PC-9 (cell line): Measurements from ENCODE around the gene TMEM141. TPM values are rescaled to one million over a fixed set of nuclear protein-coding genes. Genes with fewer than 3 reads are reported as not detected.

Source experiments
- BruUV-seq: library from RNA; stranded (reverse); fragments of 400-500 nt; replicated peaks from 2 replicates; lab custom pipeline; 2021; lab: Mats Ljungman, UMichigan
- CTCF ChIA-PET: fragments of 300-600 bp; sonication (Branson Sonifier 250); formaldehyde crosslinking; loops from one replicate; lab custom pipeline; 2022; ENCODE audit warnings: antibody characterized with exemption; lab: Charles Lee
- POLR2A ChIA-PET: fragments of 300-600 bp; sonication (Branson Sonifier 250); formaldehyde crosslinking; loops from one replicate; lab custom pipeline; 2022; ENCODE audit warnings: antibody characterized with exemption; ENCODE audit not compliant: unreplicated experiment; lab: Charles Lee
- DNase-seq, 2 experiments: peaks; one replicate each; pipeline versions ENCODE4 v3.0.0 to v3.0.0-alpha.2; 2015 to 2022; ENCODE audit warnings: mixed read lengths in 1 of 2
- H2AFZ ChIP-seq: fragments of 200-600 bp; sonication (generic); 2 replicates; pipeline ENCODE4 v1.8.1; 2017; ENCODE audit warnings: antibody characterized with exemption
- H3F3A ChIP-seq: fragments of 200-600 bp; sonication (generic); 2 replicates; pipeline ENCODE4 v1.8.1; 2017; ENCODE audit warnings: antibody characterized with exemption, mild to moderate bottlenecking, low read depth; ENCODE audit not compliant: insufficient read depth
- H3K27ac ChIP-seq: fragments of 200-600 bp; sonication (generic); 2 replicates; pipeline ENCODE4 v1.6.1; 2016; ENCODE audit warnings: mixed run types
- H3K27me3 ChIP-seq: fragments of 200-600 bp; sonication (generic); 2 replicates; pipeline ENCODE4 v1.6.1; 2016; ENCODE audit warnings: low read depth, mixed run types; ENCODE audit not compliant: insufficient read depth
- H3K36me3 ChIP-seq: fragments of 200-600 bp; sonication (generic); 2 replicates; pipeline ENCODE4 v1.6.1; 2016; ENCODE audit warnings: low read depth, mixed run types
- H3K4me1 ChIP-seq: fragments of 200-600 bp; sonication (generic); replicated peaks from 2 replicates; pipeline ENCODE4 v1.6.1; 2016; ENCODE audit warnings: mixed run types; ENCODE audit not compliant: insufficient read depth
- H3K4me2 ChIP-seq: fragments of 200-600 bp; sonication (generic); 2 replicates; pipeline ENCODE4 v1.6.1; 2017; ENCODE audit warnings: mixed run types
- H3K4me3 ChIP-seq: fragments of 200-600 bp; sonication (generic); 2 replicates; pipeline ENCODE4 v1.6.1; 2016; ENCODE audit warnings: mixed run types
- H3K79me2 ChIP-seq: fragments of 200-600 bp; sonication (generic); 2 replicates; pipeline ENCODE4 v1.6.1; 2017; ENCODE audit warnings: low read depth, mixed run types
- H3K9me2 ChIP-seq: fragments of 200-600 bp; sonication (generic); 2 replicates; pipeline ENCODE4 v1.8.1; 2017; ENCODE audit warnings: mild to moderate bottlenecking; ENCODE audit not compliant: insufficient read depth
- H3K9me3 ChIP-seq: fragments of 200-600 bp; sonication (generic); 2 replicates; pipeline ENCODE4 v1.8.1; 2016; ENCODE audit warnings: low read depth; ENCODE audit not compliant: insufficient read depth
- H4K20me1 ChIP-seq: fragments of 200-600 bp; sonication (generic); 2 replicates; pipeline ENCODE4 v1.8.1; 2017; ENCODE audit not compliant: insufficient read depth
- EZH2 ChIP-seq: fragments of 200-600 bp; sonication (generic); IDR thresholded peaks from 2 replicates; pipeline ENCODE4 v1.8.0; 2017; ENCODE audit warnings: antibody characterized with exemption, low read depth
- intact Hi-C: fragments of 100-400 bp; cut with micrococcal nuclease; formaldehyde crosslinking; loops from one replicate; pipeline ENCODE4 v1.10.0; 2022; ENCODE audit not compliant: unreplicated experiment
- total RNA-seq: library from RNA; stranded (reverse); gene quantifications from 2 replicates; pipeline ENCODE4 v1.2.3, GENCODE V29; 2021
- TF ChIP-seq, protein P1 (sequence below): fragments of 200-600 bp; sonication (generic); conservative IDR thresholded peaks from 2 replicates; pipeline ENCODE4 v1.6.1; 2017; ENCODE audit warnings: mixed run types, antibody characterized with exemption, mild to moderate bottlenecking, moderate library complexity

The TMEM141 gene
- total RNA-seq, 1 experiment from 2014 or later = 83.6 TPM

- Histone ChIP-seq H3K27ac (no peak overlapping the region), H3K36me3 (no peaks in the 10 kb centered on the region), H3K27me3 (peaks cover 2% of the 10 kb centered on the region; the same call in 1 of the 2 replicates), H3F3A (peaks cover 15% of the 10 kb centered on the region; the same call in 1 of the 2 replicates), H2AFZ (no peak overlapping the region), H4K20me1 (no peaks in the 10 kb centered on the region), H3K4me2 (no peak overlapping the region), H3K9me3 (no peaks in the 10 kb centered on the region), H3K4me3 (no peak overlapping the region), H3K4me1 (peaks cover 6% of the 10 kb centered on the region), H3K79me2 (no peaks in the 10 kb centered on the region), H3K9me2 (no peaks in the 10 kb centered on the region)
- POLR2A ChIA-PET = no interaction called here
- no TSS peak for BruUV-seq
- intact Hi-C loops = no loop called here
- no peak for DNase-seq
- no peak for TF ChIP-seq EZH2
- CTCF ChIA-PET = interaction anchor here (0.6 to 0.7 kb wide), 2 partner anchors 209 to 416 kb away, joined by 5 to 12 read pairs; no protein-coding TSS in a partner anchor
Observed at GRCh38 chr9:136762221-136762691, 28.9 kb upstream of the TMEM141 start.

DNA sequence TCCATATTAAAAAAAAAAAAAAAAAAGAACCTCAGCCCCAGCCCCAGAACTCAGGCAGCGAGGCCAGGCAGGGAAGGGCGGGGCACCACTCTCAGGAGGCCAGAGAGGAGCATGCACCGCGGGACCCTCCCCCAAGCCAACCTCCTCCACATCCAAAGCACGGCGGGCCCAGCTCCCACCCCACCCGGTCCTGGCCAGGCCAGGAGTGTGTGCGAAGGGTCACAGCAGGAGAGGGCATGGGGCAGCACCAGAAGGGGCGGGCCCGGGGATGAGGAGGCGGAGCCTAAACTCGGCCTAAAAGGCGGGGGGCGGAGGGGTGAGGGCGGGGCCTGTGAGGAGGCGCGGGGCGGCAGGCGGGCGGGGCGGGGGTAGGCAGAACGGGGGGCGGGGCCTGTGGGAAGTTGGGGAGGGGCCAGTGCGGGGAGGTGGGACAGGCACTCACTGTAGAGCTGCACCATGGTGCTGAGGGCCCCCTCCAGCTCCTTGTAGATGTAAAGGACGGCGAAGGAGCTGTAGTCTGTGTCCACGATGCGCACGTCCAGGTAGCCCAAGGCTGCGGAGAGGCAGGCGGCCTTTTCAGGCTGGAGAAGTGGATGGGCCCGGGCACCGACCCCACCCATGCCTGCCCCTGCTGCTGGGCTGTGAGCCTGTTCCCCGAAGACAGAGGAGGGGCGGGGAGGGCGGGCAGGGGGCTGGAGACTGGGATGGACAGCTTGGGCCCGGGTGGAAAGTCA lies 28.1 kb upstream of the TMEM141 start:
- no TSS peak for BruUV-seq
- H3K4me2 ChIP-seq = peak overlapping the region; percentile 57; the same call in 1 of the 2 replicates
- no peak overlapping the region for H2AFZ ChIP-seq
- no peaks in the 10 kb centered on the region for H3K79me2 ChIP-seq
- peaks cover 6% of the 10 kb centered on the region for H3K4me1 ChIP-seq
- H3K9me2 ChIP-seq = no peaks in the 10 kb centered on the region
- H3K27me3 ChIP-seq = peaks cover 4% of the 10 kb centered on the region
- peak in 1 of 2 experiments; percentile 70 for DNase-seq
- H3K4me3 ChIP-seq = no peak overlapping the region
- intact Hi-C loops = no loop called here
- no peaks in the 10 kb centered on the region for H3K9me3 ChIP-seq
- H3K27ac ChIP-seq = no peak overlapping the region
- TF ChIP-seq, protein P1, sequence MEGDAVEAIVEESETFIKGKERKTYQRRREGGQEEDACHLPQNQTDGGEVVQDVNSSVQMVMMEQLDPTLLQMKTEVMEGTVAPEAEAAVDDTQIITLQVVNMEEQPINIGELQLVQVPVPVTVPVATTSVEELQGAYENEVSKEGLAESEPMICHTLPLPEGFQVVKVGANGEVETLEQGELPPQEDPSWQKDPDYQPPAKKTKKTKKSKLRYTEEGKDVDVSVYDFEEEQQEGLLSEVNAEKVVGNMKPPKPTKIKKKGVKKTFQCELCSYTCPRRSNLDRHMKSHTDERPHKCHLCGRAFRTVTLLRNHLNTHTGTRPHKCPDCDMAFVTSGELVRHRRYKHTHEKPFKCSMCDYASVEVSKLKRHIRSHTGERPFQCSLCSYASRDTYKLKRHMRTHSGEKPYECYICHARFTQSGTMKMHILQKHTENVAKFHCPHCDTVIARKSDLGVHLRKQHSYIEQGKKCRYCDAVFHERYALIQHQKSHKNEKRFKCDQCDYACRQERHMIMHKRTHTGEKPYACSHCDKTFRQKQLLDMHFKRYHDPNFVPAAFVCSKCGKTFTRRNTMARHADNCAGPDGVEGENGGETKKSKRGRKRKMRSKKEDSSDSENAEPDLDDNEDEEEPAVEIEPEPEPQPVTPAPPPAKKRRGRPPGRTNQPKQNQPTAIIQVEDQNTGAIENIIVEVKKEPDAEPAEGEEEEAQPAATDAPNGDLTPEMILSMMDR = no peak
- no peak for TF ChIP-seq EZH2
- H3K36me3 ChIP-seq = no peaks in the 10 kb centered on the region
- peaks cover 23% of the 10 kb centered on the region; the same call in 1 of the 2 replicates for H3F3A ChIP-seq
- no peaks in the 10 kb centered on the region for H4K20me1 ChIP-seq
- ChIA-PET CTCF (interaction anchor here (0.6 to 0.7 kb wide), 4 partner anchors 12 to 400 kb away, joined by 3 to 6 read pairs (median 4); no protein-coding TSS in a partner anchor), POLR2A (no interaction called here)

GRCh38 chr9:136763649-136764035 lies 27.5 kb upstream of the TMEM141 start:
- no peaks in the 10 kb centered on the region for H3K79me2 ChIP-seq
- peaks cover 4% of the 10 kb centered on the region; the same call in 1 of the 2 replicates for H3K27me3 ChIP-seq
- CTCF ChIA-PET = interaction anchor here (0.6 kb wide), 2 partner anchors 12 to 85 kb away, joined by 3 to 4 read pairs; no protein-coding TSS in a partner anchor
- no peak for DNase-seq
- intact Hi-C loops = no loop called here
- no peaks in the 10 kb centered on the region for H3K9me2 ChIP-seq
- H3K27ac ChIP-seq = no peak overlapping the region
- no peaks in the 10 kb centered on the region for H3K36me3 ChIP-seq
- POLR2A ChIA-PET = no interaction called here
- no peak overlapping the region for H3K4me3 ChIP-seq
- H3K4me2 ChIP-seq = no peak overlapping the region
- no TSS peak for BruUV-seq
- TF ChIP-seq EZH2 = no peak
- TF ChIP-seq, protein P1 = no peak
- no peak overlapping the region for H2AFZ ChIP-seq
- peaks cover 6% of the 10 kb centered on the region for H3K4me1 ChIP-seq
- H4K20me1 ChIP-seq = no peaks in the 10 kb centered on the region
- no peaks in the 10 kb centered on the region for H3K9me3 ChIP-seq
- peaks cover 23% of the 10 kb centered on the region; the same call in 1 of the 2 replicates for H3F3A ChIP-seq
